Posterior vena cava (tissue), 2 donors: ENCODE results near the gene CCS. TPM values are rescaled to one million over a fixed set of nuclear protein-coding genes. Genes with fewer than 3 reads are reported as not detected.
"Not testable (repeated sequence)": the region's sequence is repeated elsewhere in the genome, so short reads cannot be mapped to it uniquely, and the experiment has no call there.

Experiments
- DNase-seq: peaks from one replicate; pipeline ENCODE4 v3.0.0-alpha.2; 2020; ENCODE audit warnings: low spot score
- intact Hi-C, 2 donors: fragments of 100-400 bp; cut with DNase I; formaldehyde crosslinking; loops; one replicate each; pipeline versions ENCODE4 v1.14.1 to v1.14.2; 2022 to 2023
- total RNA-seq, 2 donors: library from RNA; stranded (reverse); fragmentation: NEBNext Ultra II Directional; extraction: Animal tissue kit (Norgen Biotek cat#: 25700); gene quantifications; one replicate each; pipeline ENCODE4 v1.2.1, GENCODE V29; 2021
- donor health status: DM: yes; HTN: yes; CAD: no.
- donor health status: DM: yes; HTN: yes; CAD: no.

Gene CCS
- total RNA-seq, 2 donors from 2014 or later = 18.8 to 31.8 TPM

- intact Hi-C loops, DNase-seq: not testable (repeated sequence)
Measured at GRCh38 chr11:66585447-66585846, 7.5 kb upstream of the CCS start.

DNA sequence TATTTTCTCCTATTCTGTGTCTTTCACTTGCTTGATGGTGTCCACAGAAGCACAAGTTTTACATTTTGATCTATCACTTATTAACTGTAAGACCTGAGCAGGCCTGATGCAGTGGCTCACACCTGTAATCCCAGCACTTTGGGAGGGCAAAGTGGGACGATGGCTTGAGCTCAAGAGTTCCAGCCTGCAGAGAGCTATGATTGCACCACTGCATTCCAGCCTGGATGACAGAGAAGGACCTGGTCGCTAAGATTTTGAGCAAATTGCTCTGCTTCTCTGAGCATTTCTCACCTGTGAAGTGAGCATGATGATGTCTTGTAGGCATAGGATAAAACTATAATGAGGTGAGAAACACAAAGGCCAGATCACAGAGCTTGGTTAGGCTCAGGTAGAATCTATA lies 6.8 kb upstream of the CCS start:
- DNase-seq = no peak

DNA sequence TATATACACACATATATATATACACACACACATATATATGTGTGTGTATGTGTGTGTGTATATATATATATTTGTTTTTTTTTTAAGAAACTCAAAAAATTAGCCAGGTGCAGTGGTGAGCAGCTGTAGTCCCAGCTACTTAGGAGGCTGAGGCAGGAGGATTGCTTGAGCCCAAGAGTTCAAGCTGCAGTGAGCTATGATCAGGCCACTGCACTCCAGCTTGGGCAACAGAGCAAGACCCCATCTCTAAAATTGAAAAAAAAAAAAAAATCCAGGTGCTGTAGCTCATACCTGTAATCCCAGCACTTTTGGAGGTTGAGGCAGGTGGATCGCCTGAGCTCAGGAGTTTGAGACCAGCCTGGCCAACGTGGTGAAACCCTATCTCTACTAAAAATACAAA lies 3.7 kb upstream of the CCS start:
- intact Hi-C loops, DNase-seq: not testable (repeated sequence)

More for the DNA sequence above, 6.8 kb upstream of the CCS start:
- intact Hi-C loops = no loop called here

- intact Hi-C loops = loop anchor here in 1 of 2 donors (5.0 kb wide), 1 partner anchor 87 kb away; the partner anchor contains the start of gene RBM4B
Measured at GRCh38 chr11:66589996-66590675, 2.8 kb upstream of the CCS start.

DNA sequence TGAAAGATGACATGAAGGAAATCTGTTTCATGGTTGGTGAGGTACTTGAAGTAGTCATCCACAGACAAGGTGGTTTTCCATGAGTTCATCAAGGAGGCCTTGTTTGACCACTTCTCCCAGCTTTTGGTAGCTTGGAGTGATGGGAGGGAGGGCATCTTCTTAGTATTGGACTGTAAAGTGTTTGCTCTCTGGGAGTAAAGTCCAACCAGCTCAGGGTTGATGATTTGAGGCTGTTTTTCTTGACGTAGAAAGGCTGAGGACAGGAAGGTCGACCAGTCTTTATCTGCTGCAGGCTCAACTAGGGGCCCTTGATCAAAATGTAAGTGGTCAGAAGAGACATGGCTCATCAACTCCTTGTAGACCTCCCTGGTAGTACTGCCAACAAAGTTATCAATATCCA lies 1.8 kb upstream of the CCS start:
- intact Hi-C loops = loop anchor here in 1 of 2 donors (5.0 kb wide), 1 partner anchor 86 kb away; the partner anchor contains the start of gene RBM4B
- no peak for DNase-seq

More at GRCh38 chr11:66589996-66590675, 2.8 kb upstream of the CCS start:
- no peak for DNase-seq

GRCh38 chr11:66593303-66593635 lies 284 bp downstream of the CCS start:
- intact Hi-C loops = loop anchor here in 1 of 2 donors (5.0 kb wide), 1 partner anchor 84 kb away; the partner anchor contains the start of gene RBM4B
- DNase-seq = no peak

GRCh38 chr11:66593650-66594049 lies 665 bp downstream of the CCS start:
- intact Hi-C loops = loop anchor here in 1 of 2 donors (5.0 kb wide), 1 partner anchor 84 kb away; the partner anchor contains the start of gene RBM4B
- DNase-seq = no peak

GRCh38 chr11:66595245-66595904 lies 2.4 kb downstream of the CCS start:
- intact Hi-C loops = no loop called here
- DNase-seq = no peak

GRCh38 chr11:66598993-66599392 lies 6.0 kb downstream of the CCS start:
- intact Hi-C loops = no loop called here
- DNase-seq = no peak

DNA sequence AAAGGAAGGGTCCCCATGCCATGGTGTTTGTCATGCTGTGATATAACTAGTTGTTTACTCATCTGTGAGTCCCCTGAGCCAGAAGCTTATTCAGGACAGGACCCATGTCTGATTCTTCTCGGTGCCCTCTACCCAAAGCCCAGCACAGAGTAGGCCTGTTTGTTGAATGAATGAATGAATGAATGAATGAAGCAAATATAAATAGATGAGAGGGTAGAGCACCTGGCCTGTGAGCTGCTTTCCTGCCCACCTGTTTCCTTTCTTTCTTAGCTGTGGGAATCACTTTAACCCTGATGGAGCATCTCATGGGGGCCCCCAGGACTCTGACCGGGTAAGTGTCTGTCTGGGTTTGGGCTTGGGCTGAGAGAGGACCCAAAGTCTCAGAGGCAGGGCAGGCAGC lies 7.2 kb downstream of the CCS start:
- no peak for DNase-seq
- intact Hi-C loops = no loop called here

GRCh38 chr11:66600631-66601233 lies 7.7 kb downstream of the CCS start:
- intact Hi-C loops = no loop called here
- DNase-seq = no peak

DNA sequence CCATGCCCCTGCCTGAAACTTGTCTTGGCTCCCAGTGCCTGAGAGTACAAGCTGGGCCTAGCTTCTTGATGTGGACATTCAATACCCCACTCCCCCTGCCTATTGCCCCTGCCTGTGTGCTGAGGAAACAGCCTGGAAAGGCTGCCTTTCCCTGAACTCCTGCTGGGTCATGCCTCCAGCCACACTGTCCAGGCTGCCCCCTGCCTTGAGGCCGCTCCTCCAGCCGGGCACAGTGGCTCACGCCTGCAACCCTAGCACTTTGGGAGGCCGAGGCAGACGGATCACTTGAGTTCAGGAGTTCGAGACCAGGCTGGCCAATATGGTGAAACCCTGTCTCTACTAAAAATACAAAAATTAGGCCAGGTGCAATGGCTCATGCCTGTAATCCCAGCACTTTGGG lies 10.1 kb downstream of the CCS start:
- DNase-seq = no peak
- intact Hi-C loops = loop anchor here in 1 of 2 donors (2.0 kb wide), 1 partner anchor 44 kb away; no protein-coding TSS in a partner anchor

DNA sequence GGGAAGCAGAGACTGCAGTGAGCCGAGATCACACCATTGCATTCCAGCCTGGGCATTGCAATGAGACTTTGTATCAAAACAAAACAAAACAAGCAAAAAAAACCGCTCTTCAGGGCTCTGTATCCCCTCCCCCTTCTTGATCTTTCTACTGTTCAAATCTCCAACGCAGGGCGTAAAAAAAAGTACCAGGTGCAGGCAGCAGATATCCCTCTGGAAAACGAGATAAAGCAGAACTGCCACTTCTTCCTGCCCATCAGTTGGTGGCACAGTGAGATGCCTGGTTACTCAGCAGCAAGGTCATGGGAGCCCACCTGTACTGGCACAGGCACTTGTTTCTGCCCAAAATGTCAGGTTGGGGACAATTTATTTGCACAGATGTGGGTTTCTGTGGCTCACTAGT lies 11.2 kb downstream of the CCS start:
- intact Hi-C loops = no loop called here
- no peak for DNase-seq

- DNase-seq, intact Hi-C loops: not testable (repeated sequence)
Measured at GRCh38 chr11:66606608-66607007, 13.6 kb downstream of the CCS start.

GRCh38 chr11:66607126-66607834 lies 14.3 kb downstream of the CCS start:
- intact Hi-C loops = no loop called here

GRCh38 chr11:66609721-66610617 lies 17.0 kb downstream of the CCS start:
- intact Hi-C loops = no loop called here
- peak; percentile 13 for DNase-seq

More at GRCh38 chr11:66607126-66607834, 14.3 kb downstream of the CCS start:
- DNase-seq = peak; percentile 93

DNA sequence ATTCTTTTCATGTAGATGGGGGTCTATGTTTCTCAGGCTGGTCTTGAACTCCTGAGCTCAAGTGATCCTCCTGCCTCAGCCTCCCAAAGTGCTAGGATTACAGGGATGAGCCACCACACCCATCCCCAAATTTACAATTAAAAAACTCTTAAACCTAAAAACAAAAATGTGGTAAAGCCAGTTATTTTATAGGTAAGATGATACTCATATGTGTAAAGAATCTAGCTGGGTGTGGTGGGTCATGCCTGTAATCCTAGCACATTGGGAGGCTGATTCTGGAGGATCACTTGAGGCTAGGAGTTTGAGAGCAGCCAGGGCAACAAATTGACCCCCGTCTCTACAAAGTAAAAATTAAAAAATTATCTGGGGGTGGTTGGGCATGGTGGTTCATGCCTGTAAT lies 19.5 kb downstream of the CCS start:
- intact Hi-C loops = no loop called here
- DNase-seq = peak; percentile 35

DNA sequence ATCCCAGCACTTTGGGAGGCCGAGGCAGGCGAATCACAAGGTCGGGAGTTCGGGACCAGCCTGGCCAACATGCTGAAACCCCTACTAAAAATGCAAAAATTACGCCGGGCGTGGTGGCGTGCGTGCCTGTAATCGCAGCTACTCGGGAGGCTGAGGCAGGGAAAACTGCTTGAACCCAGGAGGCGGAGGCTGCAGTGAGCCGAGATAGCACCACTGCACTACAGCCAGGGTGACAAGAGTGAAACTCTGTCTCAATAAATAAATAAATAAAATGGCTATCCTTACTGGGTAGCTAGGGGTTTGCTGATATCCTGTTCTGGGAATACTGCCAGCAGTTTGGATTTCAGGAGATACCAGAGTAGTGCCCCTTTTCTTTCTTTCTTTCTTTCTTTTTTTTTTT lies 21.1 kb downstream of the CCS start:
- intact Hi-C loops = no loop called here
- peak; percentile 37 for DNase-seq
